Esophagus muscularis mucosa (tissue), 3 donors: ENCODE results near the gene NFAT5.

Experiments used
- POLR2A ChIP-seq: fragments of 450-650 bp; IDR thresholded peaks from one replicate; pipeline ENCODE4 v1.6.1; 2017; ENCODE audit warnings: antibody characterized with exemption, moderate library complexity, mild to moderate bottlenecking, low read depth
- POLR2AphosphoS5 ChIP-seq, 2 donors: sonication (generic); formaldehyde crosslinking; IDR thresholded peaks; one replicate each; pipeline ENCODE4 v1.6.1; 2017; ENCODE audit warnings: antibody characterized with exemption in 2 of 2
- TF ChIP-seq, protein P1 (sequence below), 3 experiments: fragments of 200-600 bp in 2 of 3; fragments of 450-650 bp in 1 of 3; sonication (generic) in 2 of 3; IDR thresholded peaks; one replicate each; pipeline ENCODE4 v1.5.1; 2017 to 2019; ENCODE audit warnings: antibody characterized with exemption in 3 of 3, mild to moderate bottlenecking in 2 of 3, moderate library complexity in 1 of 3

- TF ChIP-seq, protein P1, sequence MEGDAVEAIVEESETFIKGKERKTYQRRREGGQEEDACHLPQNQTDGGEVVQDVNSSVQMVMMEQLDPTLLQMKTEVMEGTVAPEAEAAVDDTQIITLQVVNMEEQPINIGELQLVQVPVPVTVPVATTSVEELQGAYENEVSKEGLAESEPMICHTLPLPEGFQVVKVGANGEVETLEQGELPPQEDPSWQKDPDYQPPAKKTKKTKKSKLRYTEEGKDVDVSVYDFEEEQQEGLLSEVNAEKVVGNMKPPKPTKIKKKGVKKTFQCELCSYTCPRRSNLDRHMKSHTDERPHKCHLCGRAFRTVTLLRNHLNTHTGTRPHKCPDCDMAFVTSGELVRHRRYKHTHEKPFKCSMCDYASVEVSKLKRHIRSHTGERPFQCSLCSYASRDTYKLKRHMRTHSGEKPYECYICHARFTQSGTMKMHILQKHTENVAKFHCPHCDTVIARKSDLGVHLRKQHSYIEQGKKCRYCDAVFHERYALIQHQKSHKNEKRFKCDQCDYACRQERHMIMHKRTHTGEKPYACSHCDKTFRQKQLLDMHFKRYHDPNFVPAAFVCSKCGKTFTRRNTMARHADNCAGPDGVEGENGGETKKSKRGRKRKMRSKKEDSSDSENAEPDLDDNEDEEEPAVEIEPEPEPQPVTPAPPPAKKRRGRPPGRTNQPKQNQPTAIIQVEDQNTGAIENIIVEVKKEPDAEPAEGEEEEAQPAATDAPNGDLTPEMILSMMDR (IDR thresholded peaks at IDR 0.05), result no peak
- TF ChIP-seq POLR2AphosphoS5 (IDR thresholded peaks at IDR 0.05) (no peak), POLR2A (no peak)
These were observed 2.9 kb downstream of the NFAT5 start for GRCh38 chr16:69568676-69569075.
